Fibroblast of villous mesenchyme (primary cell): ENCODE data around the gene LSM3. TPM values are rescaled to one million over a fixed set of nuclear protein-coding genes. Genes with fewer than 3 reads are reported as not detected.

Experiments used
- DNase-seq: peaks from one replicate; pipeline ENCODE4 v3.0.0-alpha.2; 2010; ENCODE audit warnings: low read depth
- H3K4me3 ChIP-seq: 2 replicates; pipeline ENCODE4 v1.5.1; 2011; ENCODE audit warnings: low read depth, mild to moderate bottlenecking, low read length
- CTCF ChIP-seq: IDR thresholded peaks from 2 replicates; pipeline ENCODE4 v1.5.1; 2012; ENCODE audit warnings: low read depth, mild to moderate bottlenecking, low read length; ENCODE audit not compliant: insufficient read depth
- total RNA-seq: library from RNA; depleted of rRNA; stranded (reverse); fragments of >200 nt; gene quantifications from 2 replicates; pipeline ENCODE4 v1.2.3, GENCODE V29; 2012

The LSM3 gene
- total RNA-seq, 1 donor: 7.3 TPM

- DNase-seq: peak; percentile 67
- TF ChIP-seq CTCF: no peak
- no peak overlapping the region for H3K4me3 ChIP-seq
Measured at GRCh38 chr3:14210843-14211594, 32.4 kb downstream of the LSM3 start.

- no peak for DNase-seq
- no peak overlapping the region for H3K4me3 ChIP-seq
- no peak for TF ChIP-seq CTCF
Measured at GRCh38 chr3:14211621-14212020, 33.0 kb downstream of the LSM3 start.

- no peak overlapping the region for H3K4me3 ChIP-seq
- TF ChIP-seq CTCF: no peak
- no peak for DNase-seq
Measured at GRCh38 chr3:14212032-14212431, 33.4 kb downstream of the LSM3 start.

- no peak overlapping the region for H3K4me3 ChIP-seq
- DNase-seq: no peak
- TF ChIP-seq CTCF: no peak
Measured at GRCh38 chr3:14213066-14213774, 34.6 kb downstream of the LSM3 start.

GRCh38 chr3:14214764-14215163 lies 36.1 kb downstream of the LSM3 start:
- no peak for DNase-seq
- no peak overlapping the region for H3K4me3 ChIP-seq
- TF ChIP-seq CTCF: no peak

- peak overlapping the region; percentile 28 for H3K4me3 ChIP-seq
- peak; percentile 47 for DNase-seq
- peak; percentile 45 for TF ChIP-seq CTCF
Measured at GRCh38 chr3:14216257-14217048, 37.8 kb downstream of the LSM3 start.
